ENCODE results near the gene MYG1.

Gene MYG1

GRCh38 chr12:53300187-53300586 is 692 bp downstream of the MYG1 start:
- Histone ChIP-seq H3K9me3 (ENCODE audit: control insufficient read depth, low read length) (no peaks in the 10 kb centered on the region), H3K4me1 (ENCODE audit: control insufficient read depth, insufficient read depth, low read length, poor library complexity, severe bottlenecking) (peaks cover 26% of the 10 kb centered on the region), H3K4me3 (ENCODE audit: insufficient read depth, low read depth, low read length, poor library complexity, severe bottlenecking) (peak overlapping the region; percentile 94), H3K36me3 (ENCODE audit: control insufficient read depth, insufficient read depth, low read length) (peaks cover 13% of the 10 kb centered on the region), H3K27me3 (replicated peaks; ENCODE audit: control insufficient read depth, insufficient read depth, low read length, poor library complexity, severe bottlenecking) (no peaks in the 10 kb centered on the region), H3K27ac (ENCODE audit: insufficient read depth, low read length, poor library complexity, severe bottlenecking) (peak overlapping the region; percentile 71)
- DNase-seq, result no peak

- no peaks in the 10 kb centered on the region for H3K27me3 ChIP-seq (replicated peaks; ENCODE audit: control insufficient read depth, insufficient read depth, low read length, poor library complexity, severe bottlenecking)
- H3K4me3 ChIP-seq (ENCODE audit: insufficient read depth, low read depth, low read length, poor library complexity, severe bottlenecking), result no peak overlapping the region
- no peaks in the 10 kb centered on the region for H3K9me3 ChIP-seq (ENCODE audit: control insufficient read depth, low read length)
- no peak overlapping the region for H3K27ac ChIP-seq (ENCODE audit: insufficient read depth, low read length, poor library complexity, severe bottlenecking)
- peaks cover 37% of the 10 kb centered on the region for H3K36me3 ChIP-seq (ENCODE audit: control insufficient read depth, insufficient read depth, low read length)
- peaks cover 17% of the 10 kb centered on the region for H3K4me1 ChIP-seq (ENCODE audit: control insufficient read depth, insufficient read depth, low read length, poor library complexity, severe bottlenecking)
- DNase-seq, result no peak
These were observed 3.4 kb downstream of the MYG1 start for GRCh38 chr12:53302903-53303302.

DNA sequence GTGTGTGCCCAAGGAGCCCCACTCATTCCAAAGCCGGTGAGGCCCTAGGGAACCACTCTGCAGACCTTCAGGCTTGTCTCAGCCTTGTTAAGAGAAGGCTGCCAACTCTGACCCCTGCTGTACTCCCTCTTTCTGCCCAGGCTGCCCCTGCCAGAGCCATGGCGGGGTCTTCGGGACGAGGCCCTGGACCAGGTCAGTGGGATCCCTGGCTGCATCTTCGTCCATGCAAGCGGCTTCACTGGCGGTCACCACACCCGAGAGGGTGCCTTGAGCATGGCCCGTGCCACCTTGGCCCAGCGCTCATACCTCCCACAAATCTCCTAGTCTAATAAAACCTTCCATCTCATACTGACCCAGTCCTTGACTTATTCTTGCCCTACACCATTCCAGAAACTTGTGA is 7.3 kb downstream of the MYG1 start:
- Histone ChIP-seq H3K27me3 (replicated peaks; ENCODE audit: control insufficient read depth, insufficient read depth, low read length, poor library complexity, severe bottlenecking) (no peaks in the 10 kb centered on the region), H3K9me3 (ENCODE audit: control insufficient read depth, low read length) (no peaks in the 10 kb centered on the region), H3K36me3 (ENCODE audit: control insufficient read depth, insufficient read depth, low read length) (peaks cover 48% of the 10 kb centered on the region), H3K4me3 (ENCODE audit: insufficient read depth, low read depth, low read length, poor library complexity, severe bottlenecking) (no peak overlapping the region), H3K4me1 (ENCODE audit: control insufficient read depth, insufficient read depth, low read length, poor library complexity, severe bottlenecking) (peaks cover 4% of the 10 kb centered on the region), H3K27ac (ENCODE audit: insufficient read depth, low read length, poor library complexity, severe bottlenecking) (no peak overlapping the region)
- no peak for DNase-seq

GRCh38 chr12:53308276-53308675 is 8.8 kb downstream of the MYG1 start:
- no peak overlapping the region for H3K27ac ChIP-seq (ENCODE audit: insufficient read depth, low read length, poor library complexity, severe bottlenecking)
- peaks cover 45% of the 10 kb centered on the region for H3K36me3 ChIP-seq (ENCODE audit: control insufficient read depth, insufficient read depth, low read length)
- no peak for DNase-seq
- no peak overlapping the region for H3K4me3 ChIP-seq (ENCODE audit: insufficient read depth, low read depth, low read length, poor library complexity, severe bottlenecking)
- H3K27me3 ChIP-seq (replicated peaks; ENCODE audit: control insufficient read depth, insufficient read depth, low read length, poor library complexity, severe bottlenecking), result no peaks in the 10 kb centered on the region
- no peaks in the 10 kb centered on the region for H3K9me3 ChIP-seq (ENCODE audit: control insufficient read depth, low read length)
- H3K4me1 ChIP-seq (ENCODE audit: control insufficient read depth, insufficient read depth, low read length, poor library complexity, severe bottlenecking), result peaks cover under 1% of the 10 kb centered on the region

GRCh38 chr12:53313996-53314395 is 14.5 kb downstream of the MYG1 start:
- H3K9me3 ChIP-seq (ENCODE audit: control insufficient read depth, low read length), result no peaks in the 10 kb centered on the region
- H3K27me3 ChIP-seq (replicated peaks; ENCODE audit: control insufficient read depth, insufficient read depth, low read length, poor library complexity, severe bottlenecking), result no peaks in the 10 kb centered on the region
- no peaks in the 10 kb centered on the region for H3K4me1 ChIP-seq (ENCODE audit: control insufficient read depth, insufficient read depth, low read length, poor library complexity, severe bottlenecking)
- no peak overlapping the region for H3K27ac ChIP-seq (ENCODE audit: insufficient read depth, low read length, poor library complexity, severe bottlenecking)
- H3K36me3 ChIP-seq (ENCODE audit: control insufficient read depth, insufficient read depth, low read length), result peaks cover 31% of the 10 kb centered on the region
- no peak overlapping the region for H3K4me3 ChIP-seq (ENCODE audit: insufficient read depth, low read depth, low read length, poor library complexity, severe bottlenecking)
- no peak for DNase-seq

DNA sequence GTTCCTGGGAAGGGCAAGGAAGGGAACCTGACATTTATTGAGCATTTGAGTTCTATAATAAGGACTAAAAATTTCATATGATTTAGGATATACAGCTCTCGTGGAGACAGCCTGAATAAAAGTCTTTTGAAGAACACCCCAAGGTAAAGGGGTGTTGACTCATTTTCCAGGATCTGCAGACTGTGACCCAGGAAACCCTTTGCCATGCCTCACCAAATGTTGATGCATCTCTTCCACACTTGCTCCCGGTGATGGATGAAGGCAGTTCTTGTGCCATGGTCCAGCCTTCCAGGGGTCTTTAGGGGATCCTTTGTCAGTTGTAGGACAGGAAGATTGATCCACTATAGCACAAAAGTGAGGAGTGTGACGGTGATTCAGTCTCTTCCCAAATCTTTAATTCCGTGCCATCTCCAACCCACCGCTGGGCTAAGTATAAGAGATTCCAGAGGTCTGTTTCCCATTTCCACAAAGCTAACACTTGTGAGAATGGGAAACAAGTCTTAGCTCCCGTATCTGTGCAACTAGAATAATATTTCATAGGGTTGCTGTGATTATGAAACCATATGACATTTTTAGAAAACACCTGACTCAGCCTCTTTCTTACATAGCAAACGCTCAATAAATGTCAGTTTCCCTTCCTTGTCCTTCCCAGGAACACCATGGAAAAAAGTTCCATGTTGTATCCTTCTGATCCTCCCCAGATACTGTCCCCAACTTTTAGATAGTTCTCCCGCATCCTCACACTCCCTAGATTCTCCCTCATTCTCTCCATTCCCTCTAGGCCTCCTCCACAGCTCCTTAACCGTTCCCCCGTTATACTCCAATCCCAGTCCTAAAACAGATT is 21.1 kb downstream of the MYG1 start:
- peaks cover 16% of the 10 kb centered on the region for H3K36me3 ChIP-seq (ENCODE audit: control insufficient read depth, insufficient read depth, low read length)
- DNase-seq, result no peak

GRCh38 chr12:53324113-53324778 is 24.8 kb downstream of the MYG1 start:
- H3K27ac ChIP-seq (ENCODE audit: insufficient read depth, low read length, poor library complexity, severe bottlenecking), result peak overlapping the region; percentile 68
- peaks cover 23% of the 10 kb centered on the region for H3K4me1 ChIP-seq (ENCODE audit: control insufficient read depth, insufficient read depth, low read length, poor library complexity, severe bottlenecking)
- peak; percentile 9 to 33 (median 27) for DNase-seq
- H3K36me3 ChIP-seq (ENCODE audit: control insufficient read depth, insufficient read depth, low read length), result peaks cover 4% of the 10 kb centered on the region
- peak overlapping the region; percentile 64 for H3K4me3 ChIP-seq (ENCODE audit: insufficient read depth, low read depth, low read length, poor library complexity, severe bottlenecking)
- H3K27me3 ChIP-seq (replicated peaks; ENCODE audit: control insufficient read depth, insufficient read depth, low read length, poor library complexity, severe bottlenecking), result no peaks in the 10 kb centered on the region
- H3K9me3 ChIP-seq (ENCODE audit: control insufficient read depth, low read length), result no peaks in the 10 kb centered on the region

More for the DNA sequence above, 21.1 kb downstream of the MYG1 start:
- peak overlapping the region; percentile 75 for H3K27ac ChIP-seq (ENCODE audit: insufficient read depth, low read length, poor library complexity, severe bottlenecking)
- no peaks in the 10 kb centered on the region for H3K9me3 ChIP-seq (ENCODE audit: control insufficient read depth, low read length)
- H3K27me3 ChIP-seq (replicated peaks; ENCODE audit: control insufficient read depth, insufficient read depth, low read length, poor library complexity, severe bottlenecking), result no peaks in the 10 kb centered on the region
- H3K4me1 ChIP-seq (ENCODE audit: control insufficient read depth, insufficient read depth, low read length, poor library complexity, severe bottlenecking), result peaks cover 16% of the 10 kb centered on the region
- peak overlapping the region; percentile 88 for H3K4me3 ChIP-seq (ENCODE audit: insufficient read depth, low read depth, low read length, poor library complexity, severe bottlenecking)

DNA sequence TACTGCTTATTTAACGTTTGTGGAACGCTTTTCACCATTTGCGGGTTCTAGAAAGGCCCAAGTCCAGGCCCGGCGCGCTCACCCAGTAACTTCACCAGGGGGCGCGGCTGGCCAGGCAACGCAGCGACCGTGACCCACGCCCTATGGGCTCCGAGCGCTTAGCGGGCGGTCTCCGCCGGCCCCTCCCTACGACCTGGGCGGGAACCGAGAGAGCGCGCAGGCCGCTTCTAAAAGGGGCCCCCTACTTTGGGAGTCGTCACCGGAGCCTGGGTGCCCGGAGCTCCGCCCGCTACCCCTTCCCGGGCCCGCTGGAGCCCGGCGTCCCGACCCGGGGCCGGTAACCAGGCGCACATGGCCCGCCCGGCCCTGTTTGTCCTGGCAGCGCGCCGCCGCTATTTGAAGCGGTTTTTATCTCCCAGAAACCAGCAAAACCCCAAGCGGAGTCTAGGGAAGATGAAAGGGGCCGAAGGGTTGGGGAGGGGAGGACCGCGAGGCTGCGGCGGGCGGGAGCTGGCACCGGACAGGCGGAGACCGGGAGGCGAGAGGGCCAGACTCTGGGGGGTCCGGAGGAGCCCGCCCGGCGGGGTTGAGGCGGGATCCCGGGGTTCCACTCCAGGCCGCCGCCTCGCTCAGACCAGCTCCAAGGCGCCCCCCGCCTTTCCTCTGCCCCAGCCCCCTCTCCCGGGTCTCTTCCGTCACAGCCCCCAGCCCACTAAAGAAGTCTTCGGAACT is 25.4 kb downstream of the MYG1 start:
- Histone ChIP-seq H3K27ac (ENCODE audit: insufficient read depth, low read length, poor library complexity, severe bottlenecking) (peak overlapping the region; percentile 68), H3K36me3 (ENCODE audit: control insufficient read depth, insufficient read depth, low read length) (peaks cover 3% of the 10 kb centered on the region)

GRCh38 chr12:53325511-53326061 is 26.1 kb downstream of the MYG1 start:
- no peaks in the 10 kb centered on the region for H3K9me3 ChIP-seq (ENCODE audit: control insufficient read depth, low read length)
- DNase-seq, result no peak
- H3K27ac ChIP-seq (ENCODE audit: insufficient read depth, low read length, poor library complexity, severe bottlenecking), result peak overlapping the region; percentile 68
- peaks cover 23% of the 10 kb centered on the region for H3K4me1 ChIP-seq (ENCODE audit: control insufficient read depth, insufficient read depth, low read length, poor library complexity, severe bottlenecking)
- H3K4me3 ChIP-seq (ENCODE audit: insufficient read depth, low read depth, low read length, poor library complexity, severe bottlenecking), result peak overlapping the region; percentile 64
- no peaks in the 10 kb centered on the region for H3K36me3 ChIP-seq (ENCODE audit: control insufficient read depth, insufficient read depth, low read length)
- no peaks in the 10 kb centered on the region for H3K27me3 ChIP-seq (replicated peaks; ENCODE audit: control insufficient read depth, insufficient read depth, low read length, poor library complexity, severe bottlenecking)

More for the DNA sequence above, 25.4 kb downstream of the MYG1 start:
- peak; percentile 71 to 76 (median 72) for DNase-seq
- Histone ChIP-seq H3K27me3 (replicated peaks; ENCODE audit: control insufficient read depth, insufficient read depth, low read length, poor library complexity, severe bottlenecking) (no peaks in the 10 kb centered on the region), H3K4me3 (ENCODE audit: insufficient read depth, low read depth, low read length, poor library complexity, severe bottlenecking) (peak overlapping the region; percentile 64), H3K4me1 (ENCODE audit: control insufficient read depth, insufficient read depth, low read length, poor library complexity, severe bottlenecking) (peaks cover 23% of the 10 kb centered on the region), H3K9me3 (ENCODE audit: control insufficient read depth, low read length) (no peaks in the 10 kb centered on the region)

Measured in effector memory CD4-positive, alpha-beta T cell (primary cell).